ENCODE data around the gene CCDC97. TPM values are rescaled to one million over a fixed set of nuclear protein-coding genes. Genes with fewer than 3 reads are reported as not detected.

The CCDC97 gene
- total RNA-seq, 1 donor from 2014 or later = 18.1 TPM

- no peaks in the 10 kb centered on the region for H3K9me3 Mint-ChIP-seq (ENCODE audit: unreplicated experiment)
- Histone ChIP-seq H3K79me2 (ENCODE audit: insufficient read depth, low read length) (peaks cover 30% of the 10 kb centered on the region), H4K20me1 (ENCODE audit: insufficient read depth, low read length) (no peaks in the 10 kb centered on the region), H3K4me3 (ENCODE audit: insufficient read depth, low read depth, low read length) (peak within 1 kb of the TSS; percentile 93), H3K4me1 (ENCODE audit: insufficient read depth, low read length) (peaks cover 19% of the 10 kb centered on the region), H3K4me2 (ENCODE audit: low read length) (peak within 1 kb of the TSS; percentile 85), H3K27me3 (ENCODE audit: insufficient read depth, low read length) (no peaks in the 10 kb centered on the region), H3K9ac (ENCODE audit: low read length) (peak within 1 kb of the TSS; percentile 98), H2AFZ (ENCODE audit: low read depth, low read length) (peak within 1 kb of the TSS; percentile 97), H3K9me3 (ENCODE audit: insufficient read depth, low read depth, low read length) (no peaks in the 10 kb centered on the region), H3K27ac (ENCODE audit: low read depth, low read length) (peak within 1 kb of the TSS; percentile 100), H3K36me3 (ENCODE audit: insufficient read depth, low read length) (no peaks in the 10 kb centered on the region)
- H3K27ac Mint-ChIP-seq (ENCODE audit: unreplicated experiment) = peak within 1 kb of the TSS; percentile 98
- peaks cover 10% of the 10 kb centered on the region for H3K36me3 Mint-ChIP-seq (ENCODE audit: low read depth, unreplicated experiment)
- DNase-seq (ENCODE audit: low read depth) (peak; percentile 92), FAIRE-seq (peak; percentile 49)
- TF ChIP-seq EZH2 (IDR thresholded peaks at IDR 0.05; ENCODE audit: insufficient read depth, low read length) (no peak), CTCF (IDR thresholded peaks at IDR 0.05; ENCODE audit: insufficient read depth, low read depth, low read length) (no peak)
- peak within 1 kb of the TSS; percentile 93 for H3K4me3 Mint-ChIP-seq (ENCODE audit: unreplicated experiment)
- H3K27me3 Mint-ChIP-seq (ENCODE audit: low read depth, unreplicated experiment) = no peaks in the 10 kb centered on the region
- peaks cover 10% of the 10 kb centered on the region for H3K4me1 Mint-ChIP-seq (ENCODE audit: low read depth, unreplicated experiment)
Observed at GRCh38 chr19:41363753-41364523, 54.0 kb downstream of the CCDC97 start, which contains the start of gene B9D2. TSS of gene B9D2 (minus strand) at chr19:41364149. CDS start at chr19:41363519, 630 bp downstream.

- H3K4me3 Mint-ChIP-seq (ENCODE audit: unreplicated experiment) = peak overlapping the region; percentile 93
- H3K9me3 Mint-ChIP-seq (ENCODE audit: unreplicated experiment) = no peaks in the 10 kb centered on the region
- H3K36me3 Mint-ChIP-seq (ENCODE audit: low read depth, unreplicated experiment) = peaks cover 8% of the 10 kb centered on the region
- peak overlapping the region; percentile 98 for H3K9ac ChIP-seq (ENCODE audit: low read length)
- peak overlapping the region; percentile 98 for H3K27ac Mint-ChIP-seq (ENCODE audit: unreplicated experiment)
- DNase-seq (ENCODE audit: low read depth) = no peak
- H3K27me3 ChIP-seq (ENCODE audit: insufficient read depth, low read length) = no peaks in the 10 kb centered on the region
- peaks cover 19% of the 10 kb centered on the region for H3K4me1 ChIP-seq (ENCODE audit: insufficient read depth, low read length)
- peak overlapping the region; percentile 85 for H3K4me2 ChIP-seq (ENCODE audit: low read length)
- H3K27me3 Mint-ChIP-seq (ENCODE audit: low read depth, unreplicated experiment) = no peaks in the 10 kb centered on the region
- peak overlapping the region; percentile 65 for H2AFZ ChIP-seq (ENCODE audit: low read depth, low read length)
- FAIRE-seq = no peak
- H3K4me1 Mint-ChIP-seq (ENCODE audit: low read depth, unreplicated experiment) = peaks cover 10% of the 10 kb centered on the region
- H3K27ac ChIP-seq (ENCODE audit: low read depth, low read length) = peak overlapping the region; percentile 100
- H3K79me2 ChIP-seq (ENCODE audit: insufficient read depth, low read length) = peaks cover 35% of the 10 kb centered on the region
- H3K9me3 ChIP-seq (ENCODE audit: insufficient read depth, low read depth, low read length) = no peaks in the 10 kb centered on the region
- H4K20me1 ChIP-seq (ENCODE audit: insufficient read depth, low read length) = no peaks in the 10 kb centered on the region
- no peaks in the 10 kb centered on the region for H3K36me3 ChIP-seq (ENCODE audit: insufficient read depth, low read length)
- H3K4me3 ChIP-seq (ENCODE audit: insufficient read depth, low read depth, low read length) = peak overlapping the region; percentile 93
- TF ChIP-seq EZH2 (IDR thresholded peaks at IDR 0.05; ENCODE audit: insufficient read depth, low read length) (no peak), CTCF (IDR thresholded peaks at IDR 0.05; ENCODE audit: insufficient read depth, low read depth, low read length) (no peak)
Observed at GRCh38 chr19:41364524-41365391, 54.8 kb downstream of the CCDC97 start.
